SKM-1 treated with dmso at 0.1 percent for 144 hours (cell line): ENCODE results near the gene CCDC138.

Experiments used
- DNase-seq: peaks from one replicate; lab custom pipeline; 2025; ENCODE audit not compliant: unreplicated experiment; lab: John Stamatoyannopoulos, UW

Gene CCDC138

DNA sequence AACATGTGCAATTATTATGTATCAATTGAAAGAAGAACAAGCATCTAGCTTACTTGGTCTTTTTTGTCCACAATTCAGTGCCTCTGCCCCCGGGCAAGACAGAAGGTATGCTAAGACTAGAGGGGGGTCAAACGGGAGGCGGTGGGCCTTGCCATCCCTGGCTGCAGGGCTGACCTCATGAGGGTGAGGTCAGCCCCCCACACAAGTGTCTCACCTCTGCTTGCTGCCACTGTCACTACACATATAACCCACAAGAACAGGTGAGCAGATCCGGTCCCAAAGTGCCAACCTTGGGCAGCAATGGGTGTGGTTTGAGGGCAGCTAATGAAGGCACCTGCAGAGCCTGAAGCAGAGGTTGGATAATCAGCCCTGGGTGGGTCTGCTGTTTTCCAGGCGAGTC lies 131.0 kb downstream of the CCDC138 start:
- DNase-seq, result no peak

DNA sequence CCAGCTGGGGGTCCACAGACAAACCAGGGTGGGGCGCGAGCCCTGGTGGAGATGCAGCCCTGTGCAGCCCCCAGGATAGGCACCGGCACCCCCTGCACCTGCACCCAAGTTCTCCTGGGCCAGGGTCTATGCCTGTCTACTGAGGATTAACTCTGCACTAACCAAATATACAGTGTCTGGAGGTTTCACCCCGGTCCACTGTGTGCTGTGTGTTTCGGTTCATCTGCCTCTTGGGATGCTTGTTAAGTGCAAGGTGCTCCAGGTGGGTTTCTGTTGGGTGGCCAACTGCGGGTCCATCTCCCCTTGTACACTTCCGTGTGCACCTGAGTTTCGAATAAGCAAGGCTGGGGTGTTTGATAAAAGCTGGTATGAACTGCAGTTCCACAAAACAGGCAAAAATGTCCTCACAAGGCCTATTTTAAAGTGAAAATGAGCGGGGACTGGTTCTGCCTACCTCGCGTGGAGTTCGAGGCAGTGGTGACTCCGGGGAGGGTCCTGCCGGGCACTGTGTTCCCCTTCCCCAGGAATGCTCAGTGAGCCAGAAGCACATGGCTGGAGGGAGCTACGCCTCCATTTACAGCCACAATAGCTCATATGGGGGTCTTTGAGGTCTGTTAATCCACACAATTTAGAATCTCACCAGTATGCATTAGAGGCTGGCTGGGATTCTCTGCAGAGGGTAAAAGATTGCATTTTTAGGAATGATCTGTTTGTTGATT lies 131.7 kb downstream of the CCDC138 start:
- DNase-seq, result no peak

DNA sequence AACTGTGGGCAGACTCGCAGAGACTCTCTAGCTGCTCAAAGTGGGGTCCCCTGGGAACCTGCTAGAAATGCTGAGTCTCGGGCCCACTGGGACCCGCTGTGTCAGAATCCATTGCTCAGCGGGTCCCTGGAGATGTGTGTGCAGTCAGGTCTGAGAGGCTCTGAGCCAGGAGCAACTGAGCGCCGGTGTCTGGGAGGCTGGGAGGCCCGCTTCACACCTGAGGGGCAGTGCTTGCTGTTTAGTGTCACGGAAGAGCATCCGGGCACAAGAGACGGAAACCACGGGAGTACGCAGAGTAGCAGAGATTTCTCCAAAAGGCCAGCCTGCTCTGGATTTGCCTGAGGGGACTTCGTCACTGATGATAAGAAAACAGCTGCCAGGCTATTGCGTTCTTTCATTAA lies 132.4 kb downstream of the CCDC138 start:
- DNase-seq, result no peak

DNA sequence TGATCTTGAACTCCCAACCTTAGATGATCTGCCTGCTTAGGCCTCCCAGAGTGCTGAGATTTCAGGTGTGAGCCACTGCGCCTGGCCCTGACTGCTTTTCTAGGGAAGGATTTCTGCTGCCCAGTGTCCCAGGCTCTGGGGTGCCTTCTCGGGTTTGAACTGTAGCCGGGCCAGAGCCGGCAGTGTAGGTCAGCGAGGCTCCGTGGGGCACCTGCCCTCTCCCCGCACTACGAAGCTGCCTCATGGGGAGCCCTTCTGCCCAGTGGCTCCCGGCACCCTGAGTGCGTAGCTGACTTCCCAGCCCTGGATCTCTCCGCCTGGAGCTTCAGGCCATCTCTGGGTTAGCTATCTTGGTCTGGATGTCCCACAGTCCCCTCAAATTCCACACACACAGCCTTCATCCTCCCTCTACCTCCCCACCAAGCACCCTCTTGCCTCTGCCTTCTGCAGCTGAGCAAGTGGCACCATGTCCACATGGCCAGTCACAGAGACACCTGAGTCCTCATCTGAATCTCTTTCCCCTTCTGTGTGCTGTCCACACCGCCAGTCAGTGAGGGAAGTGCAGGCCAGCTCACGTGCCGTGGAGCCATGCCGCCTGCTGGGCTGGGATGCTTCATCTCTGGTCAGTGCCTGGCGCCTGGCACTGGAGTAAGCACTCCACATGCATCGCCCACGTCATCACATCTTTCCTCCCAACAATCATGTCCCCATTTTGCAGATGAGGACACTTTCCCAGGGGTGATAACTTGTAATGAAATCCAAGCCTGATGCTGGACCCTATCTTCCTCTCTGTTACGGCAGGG lies 133.2 kb downstream of the CCDC138 start:
- no peak for DNase-seq

DNA sequence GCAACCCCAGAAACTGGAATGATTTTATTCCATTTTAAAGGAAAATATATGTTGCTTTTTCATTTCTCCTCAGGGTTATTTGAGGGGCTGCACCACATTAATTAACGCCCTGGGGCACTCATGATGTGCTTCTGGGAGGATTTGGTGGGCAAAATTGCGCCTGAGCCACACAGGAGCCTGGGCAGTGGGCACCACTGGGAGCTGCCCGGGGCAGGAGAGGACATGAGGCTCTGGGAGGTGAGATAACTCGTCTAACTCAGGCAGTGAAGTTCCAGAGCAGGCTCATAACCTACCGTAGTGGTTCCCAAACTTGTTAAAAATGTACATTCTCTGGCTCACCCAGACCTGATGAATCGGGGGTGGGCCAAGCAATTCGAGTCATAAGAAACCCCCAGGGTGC lies 134.1 kb downstream of the CCDC138 start:
- DNase-seq, result no peak

DNA sequence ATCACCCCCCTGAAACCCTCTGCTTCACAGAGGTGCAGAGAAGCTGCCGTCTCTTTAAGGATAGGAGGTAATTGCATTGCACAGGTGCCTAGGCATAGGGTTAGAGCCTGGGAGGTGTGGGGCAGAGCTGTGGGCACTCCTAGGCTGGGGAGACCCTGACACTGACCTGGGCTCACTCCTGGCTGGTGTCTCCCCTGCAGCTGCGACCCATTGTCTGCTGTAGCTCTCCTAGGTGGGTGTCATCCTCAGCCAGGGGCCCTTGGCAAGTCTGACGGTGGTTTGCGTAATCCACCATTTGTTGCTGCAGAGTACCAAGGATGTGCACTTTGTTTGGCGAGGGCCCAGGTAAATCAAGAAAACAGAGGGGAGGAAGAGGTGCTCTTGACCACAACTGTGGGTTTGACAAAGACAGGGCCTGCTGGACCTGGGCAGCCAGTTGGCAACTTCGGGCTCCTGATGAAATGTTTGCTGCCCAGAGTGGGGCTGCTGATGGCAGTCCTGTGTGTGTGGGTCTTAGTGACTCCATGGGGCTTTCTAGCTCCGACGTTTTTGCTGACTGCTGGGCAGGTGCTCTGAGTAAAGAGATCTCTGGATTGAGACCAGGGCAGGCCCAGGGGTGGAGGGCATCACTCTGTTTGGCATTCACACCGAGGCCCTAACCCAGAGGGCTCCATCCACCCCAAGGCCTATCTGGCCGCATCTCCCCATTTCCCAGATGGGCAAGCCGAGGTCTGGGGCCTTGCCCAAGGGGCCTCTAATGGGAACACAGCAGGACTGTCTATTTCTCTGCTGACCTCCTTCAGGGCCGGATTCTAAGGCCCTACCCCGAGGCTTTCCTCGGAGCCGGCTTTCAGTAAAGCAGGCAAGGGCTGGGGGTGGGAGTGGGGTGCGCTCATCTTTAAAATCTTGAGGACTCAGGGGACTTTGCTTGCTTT lies 134.8 kb downstream of the CCDC138 start:
- no peak for DNase-seq

DNA sequence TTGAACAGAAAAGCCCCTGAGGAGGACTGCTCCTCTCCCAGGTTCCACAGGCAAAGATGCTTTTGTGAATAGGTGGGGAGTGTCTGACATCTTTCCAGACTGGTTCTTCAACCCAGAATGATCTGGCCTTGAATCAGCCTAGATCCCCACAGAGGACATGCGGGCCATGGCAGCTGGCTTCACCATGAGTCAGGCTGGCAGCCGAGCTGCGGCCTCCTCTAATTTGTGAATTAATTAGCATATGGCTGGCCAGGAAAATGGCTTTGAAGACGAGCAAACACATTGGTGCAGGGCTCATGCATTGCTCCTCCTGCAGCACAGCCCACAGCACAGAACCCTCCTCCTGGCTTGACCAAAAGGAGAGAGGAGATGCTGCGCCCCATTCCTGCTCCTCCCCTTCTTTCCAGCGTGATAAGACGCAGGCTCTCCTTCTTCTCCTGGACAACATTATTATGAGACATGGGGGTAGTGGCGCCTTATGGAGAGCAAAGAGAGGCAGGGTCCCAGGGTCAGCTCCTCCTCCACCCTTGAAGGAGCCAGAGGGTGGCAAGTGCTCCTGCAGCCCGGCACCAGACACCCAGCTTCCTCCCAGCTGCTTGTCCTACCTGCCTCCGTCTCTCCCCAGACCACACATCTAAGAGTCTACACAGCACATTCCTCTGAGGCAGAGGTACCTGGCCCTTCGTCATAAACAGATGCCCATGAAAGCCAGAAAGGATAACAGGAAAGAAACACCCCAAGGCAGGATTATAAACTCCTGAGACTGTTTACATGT lies 135.8 kb downstream of the CCDC138 start:
- DNase-seq, result no peak

DNA sequence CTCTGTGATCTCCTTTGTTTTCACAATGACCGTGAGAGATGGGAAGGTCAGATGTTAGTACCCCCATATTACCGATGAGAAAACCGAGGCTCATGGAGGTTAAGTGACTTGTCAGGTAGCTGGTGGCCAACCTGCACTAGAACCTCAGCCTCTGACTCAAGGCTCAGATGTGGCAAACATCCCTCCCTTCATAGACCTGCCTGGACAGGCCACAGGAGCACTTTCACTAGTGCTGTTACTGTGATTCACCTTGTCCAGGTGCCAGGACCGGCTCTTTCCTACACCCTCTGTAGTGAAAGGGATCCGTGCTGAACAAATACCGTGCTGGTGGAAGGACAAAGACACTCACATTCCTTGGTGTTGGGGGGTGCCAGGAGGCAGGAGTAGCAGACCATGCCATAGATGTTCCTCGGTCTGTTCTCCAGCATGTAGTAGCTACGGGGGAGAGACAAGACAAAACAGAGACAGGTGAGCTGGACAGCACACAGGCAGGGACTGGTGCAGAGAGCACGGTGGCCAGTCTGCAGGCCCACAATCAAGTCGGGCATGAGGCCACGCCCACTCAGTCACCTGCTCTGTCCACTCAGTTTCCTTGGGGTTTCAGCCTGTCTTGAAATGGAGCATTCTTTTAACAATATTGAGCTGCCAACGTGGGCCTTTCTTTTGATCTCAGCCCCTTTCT lies 136.6 kb downstream of the CCDC138 start:
- DNase-seq, result no peak

DNA sequence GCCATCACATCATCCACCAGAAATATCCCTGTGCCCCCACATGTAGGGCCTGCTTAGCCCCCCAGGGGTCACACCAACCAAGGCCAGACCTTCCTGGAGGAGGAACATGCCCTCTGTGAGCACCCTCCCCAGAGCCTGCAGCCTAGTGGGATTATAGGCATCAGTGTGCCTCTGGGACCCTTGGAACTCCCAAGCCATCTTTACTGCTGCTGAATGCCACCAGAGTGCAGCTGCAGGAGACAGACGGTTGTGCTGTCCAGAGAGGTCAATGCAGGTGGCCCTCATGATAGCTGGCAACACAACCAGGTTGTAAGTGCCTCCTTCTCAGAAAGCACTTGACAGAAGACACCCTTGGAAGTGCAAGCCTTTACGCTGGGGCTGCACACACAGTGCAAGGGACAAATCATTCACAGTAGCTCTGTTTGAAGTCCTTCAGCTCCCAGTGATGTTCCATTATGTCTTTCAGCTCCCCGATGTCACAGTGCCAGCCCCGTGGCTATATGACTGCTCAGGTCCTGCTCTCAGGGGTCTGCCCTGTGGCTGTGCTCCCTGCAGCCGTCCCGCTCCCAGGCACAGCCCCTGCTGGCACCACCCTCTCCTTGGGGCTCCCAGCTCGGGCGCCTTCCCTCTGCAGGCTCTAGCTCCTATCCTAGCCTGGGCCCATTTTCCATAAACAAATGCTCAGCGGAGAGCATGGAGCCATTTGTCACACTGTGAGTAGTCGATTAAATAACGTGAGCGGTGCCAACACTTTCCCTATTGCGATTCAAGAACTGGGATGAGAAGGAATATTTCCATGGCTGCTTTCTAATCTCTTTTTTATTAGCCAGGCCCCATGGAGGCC lies 137.4 kb downstream of the CCDC138 start:
- no peak for DNase-seq

DNA sequence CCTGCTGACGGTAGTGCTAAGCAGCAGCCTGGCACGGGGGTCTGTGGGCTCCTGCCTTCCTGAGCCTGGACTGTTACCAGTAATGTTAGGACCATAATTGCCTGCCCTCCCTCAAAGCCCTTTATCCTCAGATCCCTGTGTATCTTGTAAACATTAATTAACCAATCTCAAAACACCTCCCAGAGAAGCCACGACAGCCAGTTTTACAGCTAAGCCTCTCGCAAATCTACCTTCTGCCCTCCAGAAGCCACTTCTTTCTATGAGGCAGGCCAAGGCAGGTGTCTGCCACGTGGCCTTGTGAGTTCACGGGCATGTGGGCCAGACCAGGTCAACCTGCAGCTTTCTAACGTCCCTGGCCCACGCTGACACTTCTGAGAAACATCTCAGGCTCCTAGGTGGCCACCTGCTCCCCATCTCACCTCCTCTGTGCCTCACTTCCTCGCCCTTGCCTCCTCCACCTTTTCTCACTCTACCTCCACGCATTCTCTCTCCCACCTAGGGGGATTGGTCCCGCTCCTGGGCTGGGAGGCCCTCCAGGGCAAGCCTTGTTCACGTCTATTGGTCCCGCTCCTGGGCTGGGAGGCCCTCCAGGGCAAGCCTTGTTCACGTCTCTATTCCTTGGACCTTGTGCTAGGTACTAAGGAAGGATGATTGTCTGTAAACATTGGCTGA lies 138.1 kb downstream of the CCDC138 start:
- DNase-seq, result no peak

DNA sequence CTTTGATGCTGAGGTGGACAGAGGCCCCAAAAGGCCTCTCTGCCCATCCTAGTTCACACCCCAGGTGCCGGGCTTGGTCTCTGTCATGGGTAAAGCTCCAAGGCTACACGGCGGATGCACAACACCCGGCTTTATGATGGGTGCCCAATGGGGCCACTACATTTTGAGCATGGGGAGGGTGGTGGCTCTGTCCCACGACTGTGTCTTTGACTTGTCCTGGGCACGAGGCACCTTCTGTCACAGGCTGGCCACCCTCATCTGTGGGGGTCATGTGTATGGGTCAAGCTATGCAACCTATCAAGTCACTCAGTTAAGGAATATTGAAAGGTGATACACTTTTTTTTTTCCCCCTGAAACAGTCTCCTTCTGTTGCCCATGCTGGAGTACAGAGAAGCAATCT lies 138.7 kb downstream of the CCDC138 start:
- DNase-seq, result no peak

DNA sequence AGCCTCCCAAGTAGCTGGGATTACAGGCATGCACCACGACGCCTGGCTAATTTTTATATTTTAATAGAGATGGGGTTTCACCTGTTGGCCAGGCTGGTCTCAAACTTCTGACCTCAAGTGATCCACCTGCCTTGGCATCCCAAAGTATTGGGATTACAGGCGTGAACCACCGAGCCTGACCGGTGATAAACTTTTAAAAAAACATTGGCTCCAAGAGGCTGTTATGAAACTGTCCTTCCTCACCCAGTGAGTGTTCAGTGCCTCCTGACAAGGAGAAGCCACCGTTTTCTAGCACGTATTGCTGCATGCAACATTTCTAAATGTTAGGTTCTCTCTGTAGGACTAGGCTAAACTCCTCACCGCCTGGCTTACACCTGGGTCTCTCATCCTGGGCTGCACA lies 139.2 kb downstream of the CCDC138 start:
- no peak for DNase-seq
